Mucosa of gallbladder (tissue), 1 donor: ENCODE measurements around the gene AMBRA1. TPM values are rescaled to one million over a fixed set of nuclear protein-coding genes. Genes with fewer than 3 reads are reported as not detected.
"Not testable (repeated sequence)": the region's sequence is repeated elsewhere in the genome, so short reads cannot be mapped to it uniquely, and the experiment has no call there.

Experiments
- DNase-seq: peaks from one replicate; pipeline ENCODE4 v3.0.0-alpha.2; 2020; ENCODE audit warnings: low spot score
- total RNA-seq: library from RNA; stranded (reverse); gene quantifications from one replicate; pipeline ENCODE4 v1.2.1, GENCODE V29; 2021
- donor health status: DM: no; HTN: no; CAD: no.

AMBRA1 gene
- total RNA-seq, 1 donor from 2014 or later = 42.1 TPM

DNA sequence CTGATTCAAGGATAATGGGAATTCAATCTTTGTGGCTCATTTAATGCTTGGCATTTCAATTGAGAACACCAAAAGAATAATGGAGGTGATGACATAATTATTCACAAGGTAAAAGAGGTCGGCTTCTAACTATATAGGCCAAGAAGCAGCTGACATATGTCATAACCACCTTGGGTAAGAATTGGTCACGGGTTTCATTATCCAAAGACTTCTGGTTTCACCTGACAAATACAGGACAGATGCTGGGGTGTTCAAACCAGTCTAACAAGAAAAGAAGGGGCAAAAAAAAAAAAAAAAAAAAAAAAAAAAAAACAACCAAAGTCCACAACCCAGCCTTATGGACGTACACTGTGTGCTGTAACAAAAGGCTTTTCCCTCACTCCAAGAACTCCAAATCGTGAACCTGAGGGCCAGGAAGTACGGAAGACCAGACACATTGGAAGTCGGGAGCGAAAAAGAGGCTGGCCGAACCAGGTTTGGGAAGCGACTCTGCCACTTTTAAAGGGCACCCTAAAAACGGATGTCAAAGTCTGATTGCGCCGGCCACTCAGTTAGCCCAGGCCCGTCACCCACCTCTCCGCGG lies 22.8 kb upstream of the AMBRA1 start:
- DNase-seq = no peak

DNA sequence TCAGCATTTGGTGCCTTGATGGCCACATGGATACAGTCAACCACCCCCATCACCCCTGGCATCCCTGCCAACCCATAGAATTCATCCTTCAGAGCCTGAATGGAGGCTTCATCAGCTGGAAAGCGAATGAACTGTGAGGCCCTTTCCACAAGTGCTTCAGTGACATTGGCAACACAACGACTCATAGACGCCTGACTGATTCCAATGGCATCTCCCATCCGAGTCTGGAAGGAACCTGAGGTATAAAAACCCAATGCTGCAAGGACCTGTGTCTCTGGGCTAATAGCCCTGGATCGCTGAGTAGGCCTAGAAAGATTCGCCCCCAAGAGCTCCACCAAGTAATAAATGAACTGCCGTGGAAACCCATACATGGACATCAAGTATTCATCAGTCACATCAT lies 21.9 kb upstream of the AMBRA1 start:
- DNase-seq = no peak

DNA sequence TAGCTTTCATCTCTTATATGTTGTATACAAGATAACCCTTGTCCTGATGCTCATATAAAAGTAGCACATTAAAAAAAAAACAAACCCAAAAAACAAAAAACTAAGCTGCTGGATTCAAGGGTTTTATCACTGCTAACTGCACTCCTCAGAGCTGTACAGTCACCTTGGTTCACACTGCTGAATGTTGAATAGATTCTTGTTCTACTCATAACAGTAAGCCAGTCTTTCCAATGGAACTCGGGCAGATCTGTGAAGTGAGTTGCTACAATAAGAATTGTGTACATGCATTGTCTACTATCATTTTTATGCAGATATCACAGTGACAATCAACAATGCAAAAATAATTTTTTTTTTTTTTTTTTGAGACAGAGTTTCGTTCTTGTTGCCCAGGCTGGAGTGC lies 18.5 kb upstream of the AMBRA1 start:
- DNase-seq = no peak

DNA sequence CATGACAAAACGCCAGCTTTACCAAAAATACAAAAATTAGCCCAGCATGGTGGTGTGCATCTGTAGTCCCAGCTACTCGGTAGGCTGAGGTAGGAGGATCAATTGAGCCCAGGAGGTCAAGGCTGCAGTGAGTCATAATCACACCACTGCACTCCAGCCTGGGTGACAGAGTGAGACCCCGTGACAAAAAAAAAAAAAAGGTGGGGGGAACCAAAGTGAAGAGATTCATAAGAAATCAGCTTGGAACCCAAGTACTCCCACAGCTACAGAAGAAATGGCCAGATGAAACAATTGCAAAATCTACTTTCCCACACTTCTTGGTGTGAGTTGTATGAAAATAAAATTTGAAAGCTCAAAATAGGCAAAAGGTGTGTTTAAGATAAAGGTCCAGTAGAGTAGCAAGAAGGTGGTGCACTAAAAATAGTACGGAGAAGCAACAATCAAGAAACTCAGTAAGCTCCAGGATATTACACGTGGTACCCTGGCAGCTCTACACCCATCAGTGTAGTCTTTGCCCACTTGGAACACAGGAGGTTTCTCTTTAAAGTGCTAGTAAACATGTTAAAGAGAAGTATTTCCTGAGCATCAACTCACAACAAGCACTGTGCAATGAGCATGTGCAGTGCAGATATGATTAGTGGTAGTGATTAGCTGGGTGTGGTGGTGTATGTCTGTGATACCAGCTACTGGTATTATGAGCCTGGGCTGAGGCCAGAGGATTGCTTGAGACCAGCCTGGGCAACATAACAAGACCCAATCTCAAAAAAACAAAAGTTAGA lies 17.9 kb upstream of the AMBRA1 start:
- DNase-seq = no peak

DNA sequence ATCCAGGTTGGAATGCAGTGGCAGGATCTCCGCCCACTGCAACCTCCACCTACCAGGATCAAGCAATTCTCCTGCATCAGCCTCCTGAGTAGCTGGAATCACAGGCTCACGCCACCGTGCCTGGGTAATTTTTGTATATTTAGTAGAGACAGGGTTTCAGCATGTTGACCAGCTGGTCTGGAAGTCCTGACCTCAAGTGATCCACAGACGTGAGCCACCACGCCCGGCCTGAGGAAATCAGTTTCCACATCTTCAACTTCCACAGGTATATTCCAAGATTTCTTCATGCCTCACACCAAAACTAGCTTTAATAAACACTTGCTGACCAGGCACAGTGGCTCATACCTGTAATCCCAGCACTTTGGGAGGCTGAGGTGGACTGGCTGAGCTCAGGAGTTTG lies 15.6 kb upstream of the AMBRA1 start:
- no peak for DNase-seq

DNA sequence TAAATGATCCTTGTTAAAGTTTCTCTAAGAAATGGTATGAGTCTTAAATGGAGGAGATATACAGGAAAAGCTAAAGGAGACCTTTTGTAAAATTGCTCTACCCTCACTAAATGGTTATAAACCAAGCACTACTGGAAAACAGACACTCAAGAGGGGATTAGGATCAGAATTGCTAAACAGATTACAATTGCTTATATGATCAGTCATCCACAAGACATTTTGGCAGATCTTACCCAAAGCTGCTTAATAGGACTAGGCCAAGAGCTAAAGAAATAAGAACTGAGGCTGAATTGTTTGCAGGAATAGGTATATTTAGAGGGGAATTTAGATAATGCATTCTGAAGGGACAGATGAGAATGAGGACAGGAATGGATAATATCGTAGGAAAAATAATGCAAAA lies 13.7 kb upstream of the AMBRA1 start:
- no peak for DNase-seq

DNA sequence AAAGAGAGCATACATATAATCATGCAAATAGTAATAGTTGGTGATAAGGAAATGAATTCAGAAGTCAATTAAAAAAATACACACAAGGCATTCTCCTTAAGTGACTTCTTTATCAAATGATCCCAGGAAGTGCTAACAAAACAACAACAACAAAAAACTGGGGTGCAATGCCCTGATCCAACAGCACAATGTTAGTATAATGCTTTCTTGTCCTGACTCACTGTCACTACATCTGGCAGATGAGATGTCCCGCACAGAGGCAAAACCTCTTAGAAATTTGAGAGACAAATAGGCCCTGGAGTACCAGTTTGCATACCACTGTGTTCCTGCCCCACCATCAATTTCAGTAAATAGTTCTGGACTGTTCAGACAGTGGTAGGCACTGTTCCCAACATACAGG lies 11.0 kb upstream of the AMBRA1 start:
- no peak for DNase-seq

DNA sequence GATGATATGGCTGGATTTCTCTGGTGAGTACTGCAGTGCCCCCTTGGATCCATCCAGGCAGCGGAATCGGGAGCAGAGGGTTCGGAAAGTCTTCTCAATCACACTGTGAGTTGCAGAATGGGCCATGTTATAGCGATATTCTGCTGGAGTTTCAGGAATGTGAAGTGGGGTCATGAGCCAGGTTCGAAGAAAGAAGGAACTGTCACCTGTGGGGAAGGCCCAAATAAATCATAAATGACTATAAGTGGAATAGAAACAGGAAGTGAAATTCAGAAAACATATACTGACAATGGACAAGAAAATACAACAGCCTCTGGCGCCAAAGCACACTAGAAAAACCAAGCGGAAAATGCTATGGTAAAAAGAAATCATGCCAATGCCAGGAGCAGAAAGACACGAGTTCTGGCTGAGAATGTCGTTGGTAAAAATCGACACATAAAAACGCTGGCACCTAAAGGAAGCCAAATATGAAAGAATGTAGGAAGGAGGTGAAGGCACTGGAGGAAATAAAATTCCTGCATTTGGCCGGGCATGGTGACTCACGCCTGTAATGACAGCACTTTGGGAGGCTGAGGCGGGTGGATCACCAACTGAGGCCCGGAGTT lies 10.0 kb upstream of the AMBRA1 start:
- no peak for DNase-seq

DNA sequence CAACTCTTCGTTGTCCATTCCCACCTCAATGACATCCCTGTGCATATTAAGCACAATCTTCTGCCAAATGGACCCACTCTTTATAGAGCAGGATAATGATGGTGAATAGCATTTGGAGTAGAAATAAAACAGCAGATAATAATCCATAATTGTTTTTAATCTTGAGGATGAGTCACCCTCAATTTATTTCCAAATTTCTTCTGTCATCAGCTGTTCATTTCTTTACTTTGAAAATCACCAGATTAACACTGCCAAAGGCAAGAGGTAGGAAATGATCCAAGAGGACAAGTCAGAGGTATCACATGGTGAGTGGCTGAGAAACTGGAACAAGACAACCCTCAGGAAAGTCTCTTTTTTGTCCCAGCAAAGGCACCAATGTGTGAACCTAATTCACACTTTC lies 7.3 kb upstream of the AMBRA1 start:
- DNase-seq = no peak

DNA sequence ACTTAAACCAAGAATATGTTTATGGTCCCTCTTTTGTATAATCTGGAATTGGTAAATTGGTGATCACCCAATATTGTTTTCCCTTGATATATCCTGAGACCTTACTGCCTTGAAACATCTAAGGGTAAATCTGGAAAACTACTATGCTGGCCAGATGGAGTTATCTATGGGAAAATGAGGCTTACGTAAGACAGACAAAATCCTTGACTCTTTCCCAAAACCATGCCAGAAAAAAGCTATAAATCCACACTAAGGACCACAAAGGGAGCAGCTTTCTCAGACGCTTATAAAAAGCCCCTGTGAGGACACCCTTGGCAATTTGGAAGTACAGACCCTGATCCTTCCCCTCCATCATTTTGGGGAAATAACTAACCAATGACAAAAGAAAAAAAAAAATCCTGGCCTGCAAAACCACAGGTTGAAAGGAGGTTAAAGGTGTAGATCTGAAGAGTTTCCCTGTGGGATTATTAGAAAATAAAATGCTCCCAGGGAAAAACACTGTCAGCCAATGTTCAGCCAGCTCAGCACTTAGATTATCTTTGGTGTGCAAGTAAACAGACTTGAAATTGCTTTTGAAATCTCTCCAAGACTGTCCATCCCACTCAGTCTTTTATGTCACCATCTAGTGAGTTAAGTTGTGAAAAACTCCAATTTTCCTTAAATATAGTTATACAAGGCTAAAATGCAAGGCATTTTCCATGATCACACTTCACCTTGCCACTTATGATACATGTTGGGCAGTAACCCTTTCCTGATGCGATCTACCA lies 6.6 kb upstream of the AMBRA1 start:
- no peak for DNase-seq

DNA sequence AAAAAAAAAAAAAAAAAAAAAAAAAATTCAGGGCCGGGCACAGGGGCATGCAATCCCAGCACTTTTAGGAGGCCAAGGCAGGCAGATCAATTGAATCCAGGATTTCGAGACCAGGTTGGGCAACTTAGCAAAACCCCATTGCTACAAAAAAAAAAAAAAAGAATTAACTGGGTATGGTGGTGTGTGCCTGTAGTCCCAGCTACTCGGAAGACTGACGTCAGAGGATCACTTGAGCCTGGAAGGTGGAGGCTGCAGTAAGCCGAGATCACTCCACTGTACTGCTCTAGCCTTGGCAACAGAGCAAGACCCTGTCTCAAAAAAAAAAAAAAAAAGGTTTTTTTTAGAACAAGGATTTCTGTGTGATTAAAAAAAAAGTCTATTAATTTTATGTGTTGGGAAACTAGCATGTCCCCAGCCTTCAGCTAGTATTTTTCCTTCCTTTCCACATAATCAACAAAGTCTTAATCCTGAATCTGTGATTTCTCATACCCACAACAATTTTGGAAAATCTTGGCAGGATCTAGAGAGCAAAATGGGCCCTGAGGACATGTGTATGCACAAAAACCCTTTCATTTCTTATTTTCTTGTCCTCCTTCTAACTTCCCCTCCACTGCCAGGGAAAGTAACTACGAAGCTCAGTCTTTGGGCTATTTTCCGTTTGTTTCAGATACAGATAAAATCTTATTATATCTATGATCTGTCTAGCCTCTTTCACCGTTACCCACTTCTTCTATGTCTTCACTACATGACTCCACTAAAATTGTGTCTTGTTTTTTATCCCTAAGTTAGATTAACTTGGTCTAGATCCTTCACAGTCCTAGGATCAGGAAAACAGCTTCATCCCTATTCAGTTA lies 5.7 kb upstream of the AMBRA1 start:
- no peak for DNase-seq

DNA sequence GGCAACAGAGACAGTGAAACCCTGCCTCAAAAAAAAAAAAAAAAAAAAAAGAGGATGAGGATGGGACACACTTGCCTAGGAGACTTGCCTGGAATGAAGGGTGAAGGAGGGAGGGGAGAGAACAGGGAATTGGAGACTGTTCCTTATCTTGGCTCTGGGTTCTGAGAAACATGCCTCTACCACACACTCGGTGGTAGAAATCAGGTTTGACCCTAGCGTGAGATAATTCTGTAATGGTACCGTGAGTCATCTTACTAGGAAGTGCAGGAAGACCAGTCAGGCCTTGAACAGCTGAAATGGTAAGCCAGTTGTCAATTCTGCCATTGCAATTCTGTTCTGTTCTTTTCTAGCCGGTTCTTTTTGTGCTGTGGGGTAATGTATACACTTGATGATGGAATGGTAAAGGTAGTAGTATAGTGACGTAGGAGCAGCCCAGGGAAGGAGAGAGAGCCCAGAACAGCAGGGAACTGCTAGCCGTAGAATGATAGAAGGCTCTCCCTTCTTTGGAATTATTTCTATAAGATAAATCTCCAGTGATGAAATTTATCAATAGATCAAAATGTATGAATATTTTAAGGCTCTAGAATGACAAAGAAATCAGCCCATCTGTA lies 3.9 kb upstream of the AMBRA1 start:
- no peak for DNase-seq

DNA sequence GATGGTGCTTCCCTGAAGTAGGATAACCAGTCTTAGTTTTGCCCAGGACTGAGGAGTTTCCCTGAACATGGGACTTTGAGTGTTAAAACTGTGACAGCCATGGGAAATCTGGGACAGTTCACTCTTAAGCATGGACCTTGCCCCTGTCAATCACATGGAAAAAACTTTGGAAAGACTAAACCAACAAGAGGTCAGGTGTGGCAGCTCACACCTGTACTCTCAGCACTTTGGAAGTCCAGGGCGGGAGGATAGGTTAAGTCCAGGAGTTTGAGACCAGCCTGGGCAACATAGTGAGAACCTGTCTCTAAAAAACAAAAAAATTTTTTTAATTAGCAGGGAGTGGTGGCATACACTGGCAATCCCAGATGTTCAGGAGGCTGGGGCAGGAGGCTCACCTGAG lies 3.3 kb upstream of the AMBRA1 start:
- DNase-seq = no peak

DNA sequence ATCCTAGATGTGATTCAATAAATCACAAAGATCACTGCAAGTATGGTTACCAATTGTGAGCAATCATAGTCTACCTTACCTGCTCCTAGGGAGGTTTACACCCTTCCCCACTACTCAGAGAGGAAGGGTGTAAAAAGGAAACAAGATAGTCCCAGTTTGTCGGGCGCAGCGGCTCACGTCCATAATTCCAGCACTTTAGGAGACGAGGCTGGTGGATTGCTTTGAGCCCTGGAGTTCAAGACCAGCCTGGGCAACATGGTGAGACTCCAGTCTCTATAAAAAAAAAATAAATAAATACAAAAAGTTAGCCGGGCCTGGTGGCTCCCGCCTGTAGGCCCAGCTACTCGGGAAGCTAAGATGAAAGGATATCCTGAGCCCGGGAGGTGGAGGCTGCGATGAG lies 962 bp upstream of the AMBRA1 start:
- DNase-seq = no peak

DNA sequence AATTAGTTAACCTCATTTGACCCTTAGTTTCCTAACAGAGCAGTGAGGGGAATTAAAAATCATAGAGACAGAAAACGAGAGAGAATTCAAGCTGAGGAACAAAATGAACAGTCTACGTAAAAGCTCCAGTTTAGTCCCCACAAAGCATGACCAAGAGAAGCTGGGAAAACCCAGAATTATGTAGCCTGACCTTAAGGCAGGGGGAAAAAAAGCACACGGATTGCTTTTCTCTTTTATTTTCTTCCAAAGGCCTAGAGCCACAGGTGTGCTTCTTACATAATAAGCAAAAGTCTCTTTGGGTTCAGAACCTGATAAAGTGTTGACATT lies 514 bp upstream of the AMBRA1 start:
- DNase-seq = no peak

DNA sequence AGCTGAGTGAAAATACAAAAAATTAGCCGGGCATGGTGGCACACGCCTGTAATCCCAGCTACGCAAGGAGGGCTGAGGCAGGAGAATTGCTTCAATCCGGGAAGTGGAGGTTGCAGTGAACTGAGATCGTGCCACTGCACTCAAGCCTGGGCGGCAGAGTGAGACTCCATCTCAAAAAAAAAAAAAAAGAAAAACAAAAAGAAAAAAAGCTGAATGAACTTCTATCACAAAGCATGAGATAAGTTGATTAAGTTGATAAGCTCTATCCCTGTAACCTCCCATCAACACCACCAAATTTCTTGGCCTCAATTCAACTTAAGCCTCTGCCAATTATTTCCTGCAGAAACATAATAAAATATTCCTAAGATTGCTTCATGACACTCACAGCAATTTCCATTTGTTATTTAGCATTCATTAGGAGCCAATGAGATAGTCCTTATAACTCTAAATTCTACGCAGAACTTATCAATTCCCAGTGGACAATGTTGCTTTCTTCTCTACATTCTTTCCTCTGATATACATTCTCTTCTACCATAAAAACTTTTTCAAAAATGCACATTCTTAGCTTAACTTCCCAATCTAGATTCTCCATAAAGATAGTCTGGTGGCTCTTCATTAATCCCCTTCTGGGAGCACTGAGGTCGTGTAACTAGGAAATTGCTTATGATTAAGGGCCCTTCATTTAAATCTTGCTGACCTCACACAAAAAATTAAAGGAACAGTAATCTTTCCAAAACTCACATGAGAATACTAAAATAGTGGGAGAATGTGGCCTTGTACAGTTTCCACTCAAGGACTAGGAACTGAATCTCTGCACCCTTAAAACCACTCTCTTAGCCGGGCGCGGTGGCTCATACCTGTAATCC lies 2.9 kb downstream of the AMBRA1 start:
- no peak for DNase-seq

DNA sequence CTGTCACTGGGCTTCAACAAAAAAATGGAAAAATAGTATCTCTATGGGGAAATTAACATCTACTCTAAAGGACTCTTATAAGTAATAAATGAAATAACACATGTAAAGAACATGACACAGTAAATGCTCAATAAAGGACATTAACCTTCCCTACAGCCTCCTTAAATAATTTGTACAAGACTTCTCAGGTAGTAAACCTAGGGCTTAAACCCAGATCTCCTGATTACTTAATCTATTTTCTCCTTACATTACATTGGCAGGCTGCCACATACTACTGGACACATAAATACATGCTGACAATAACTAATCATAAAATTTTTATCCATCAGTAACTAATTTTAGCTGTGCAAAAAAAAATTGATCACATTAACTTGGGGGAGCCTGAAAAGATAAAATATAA lies 4.9 kb downstream of the AMBRA1 start:
- no peak for DNase-seq

DNA sequence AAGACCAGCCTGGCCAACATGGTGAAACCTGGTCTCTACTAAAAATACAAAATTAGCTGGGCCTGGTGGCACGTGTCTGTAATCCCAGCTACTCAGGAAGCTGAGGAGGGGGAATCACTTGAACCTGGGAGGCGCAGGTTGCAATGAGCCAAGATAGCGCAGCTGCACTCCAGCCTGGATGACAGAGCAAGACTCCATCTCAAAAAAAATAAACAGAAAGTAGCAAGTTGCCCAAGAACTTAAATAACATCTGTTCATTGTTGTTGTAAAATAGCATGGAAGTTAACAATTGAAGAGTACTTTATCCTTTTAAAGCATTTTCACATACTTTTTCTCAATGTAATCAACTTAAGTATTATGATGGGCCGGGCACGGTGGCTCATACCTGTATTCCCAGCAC lies 5.7 kb downstream of the AMBRA1 start:
- DNase-seq = no peak

DNA sequence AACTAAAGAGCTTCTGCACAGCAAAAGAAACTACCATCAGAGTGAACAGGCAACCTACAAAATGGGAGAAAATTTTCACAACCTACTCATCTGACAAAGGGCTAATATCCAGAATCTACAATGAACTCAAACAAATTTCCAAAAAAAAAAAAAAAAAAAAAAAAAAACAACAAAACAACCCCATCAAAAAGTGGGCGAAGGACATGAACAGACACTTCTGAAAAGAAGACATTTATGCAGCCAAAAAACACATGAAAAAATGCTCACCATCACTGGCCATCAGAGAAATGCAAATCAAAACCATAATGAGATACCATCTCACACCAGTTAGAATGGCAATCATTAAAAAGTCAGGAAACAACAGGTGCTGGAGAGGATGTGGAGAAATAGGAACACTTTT lies 10.3 kb downstream of the AMBRA1 start:
- not testable (repeated sequence) for DNase-seq

DNA sequence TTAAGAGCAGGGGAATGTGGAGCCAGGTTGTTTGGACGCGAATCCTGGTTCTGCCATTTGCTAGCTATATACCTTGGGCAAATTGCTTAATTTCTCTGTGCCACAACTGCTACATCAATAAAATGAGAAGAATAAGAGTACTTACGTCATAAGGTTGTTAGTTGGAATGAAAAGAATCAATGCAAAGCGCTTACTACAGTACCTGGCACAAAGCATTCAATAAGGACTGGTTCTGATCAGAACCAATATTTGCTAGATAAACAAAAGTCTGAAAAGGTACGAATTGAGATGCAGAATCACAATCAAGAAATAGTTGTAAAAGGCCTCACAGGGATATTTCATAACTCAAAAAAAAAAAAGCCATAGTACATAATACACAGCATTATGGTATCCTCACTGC lies 11.2 kb downstream of the AMBRA1 start:
- DNase-seq = no peak
